H1 (cell line): ENCODE measurements around the gene CYP27B1. TPM values are rescaled to one million over a fixed set of nuclear protein-coding genes. Genes with fewer than 3 reads are reported as not detected.

Source experiments
- CTCF ChIA-PET: fragments of 300-600 bp; sonication (Branson Sonifier 250); formaldehyde crosslinking; loops from one replicate; lab custom pipeline; 2021; ENCODE audit not compliant: partially characterized antibody; lab: Charles Lee
- POLR2A ChIA-PET: fragments of 300-600 bp; sonication (Branson Sonifier 250); formaldehyde crosslinking; loops from one replicate; lab custom pipeline; 2021; ENCODE audit warnings: inconsistent platforms; ENCODE audit not compliant: partially characterized antibody; lab: Charles Lee
- DNase-seq, 2 experiments: peaks; one replicate each; pipeline versions ENCODE4 v3.0.0 to v3.0.0-alpha.2; 2010 to 2022; ENCODE audit warnings: low spot score in 2 of 2, low read depth in 1 of 2, mixed read lengths in 1 of 2
- FAIRE-seq: peaks from 2 replicates; lab custom pipeline; 2011; peaks lifted over from hg19 to GRCh38; lab: Jason Lieb, UNC
- H2AFZ ChIP-seq: 2 replicates; pipeline ENCODE4 v1.8.1; 2012; ENCODE audit warnings: low read length, inconsistent platforms
- H2AK5ac ChIP-seq: 2 replicates; pipeline ENCODE4 v1.6.1; 2013; ENCODE audit warnings: low read depth, low read length
- H2BK120ac ChIP-seq: replicated peaks from 2 replicates; pipeline ENCODE3; 2013; ENCODE audit warnings: low read depth, low read length, inconsistent platforms
- H2BK12ac ChIP-seq: 2 replicates; pipeline ENCODE4 v1.6.1; 2013; ENCODE audit warnings: low read depth, low read length
- H2BK15ac ChIP-seq: 2 replicates; pipeline ENCODE4 v1.6.1; 2013; ENCODE audit warnings: low read length
- H2BK20ac ChIP-seq: 2 replicates; pipeline ENCODE4 v1.6.1; 2013; ENCODE audit warnings: low read length
- H2BK5ac ChIP-seq: 2 replicates; pipeline ENCODE4 v1.6.1; 2013; ENCODE audit warnings: low read depth, low read length
- H3K14ac ChIP-seq: 2 replicates; pipeline ENCODE4 v1.6.1; 2013; ENCODE audit warnings: inconsistent platforms; ENCODE audit not compliant: insufficient read length
- H3K18ac ChIP-seq: 2 replicates; pipeline ENCODE4 v1.6.1; 2013; ENCODE audit warnings: low read length; ENCODE audit errors: extremely low read depth
- H3K23ac ChIP-seq: 2 replicates; pipeline ENCODE4 v1.6.1; 2013; ENCODE audit warnings: inconsistent platforms; ENCODE audit not compliant: insufficient read length
- H3K23me2 ChIP-seq: 2 replicates; pipeline ENCODE4 v1.6.1; 2013; ENCODE audit warnings: low read depth, low read length
- H3K27ac ChIP-seq: 2 replicates; pipeline ENCODE4 v1.6.1; 2011; ENCODE audit warnings: low read depth, low read length, inconsistent platforms
- H3K27me3 ChIP-seq, 4 experiments: replicated peaks in 1 of 4; 1 replicate in 1 of 4; 2 replicates in 3 of 4; pipeline versions ENCODE4 v1.6.1 to v1.8.1; 2011 to 2013; ENCODE audit warnings: low read length in 3 of 4, mild to moderate bottlenecking in 3 of 4, inconsistent platforms in 2 of 4, mixed read lengths in 2 of 4, moderate library complexity in 1 of 4; ENCODE audit not compliant: control insufficient read depth in 3 of 4, insufficient read depth in 3 of 4; ENCODE audit errors: extremely low read depth in 1 of 4
- H3K36me3 ChIP-seq, 4 experiments: 2 replicates each; pipeline versions ENCODE4 v1.6.1 to v1.8.1; 2011 to 2013; ENCODE audit warnings: mild to moderate bottlenecking in 4 of 4, low read length in 3 of 4, moderate library complexity in 2 of 4, control low read depth in 1 of 4, inconsistent platforms in 1 of 4; ENCODE audit not compliant: insufficient read depth in 4 of 4, control insufficient read depth in 2 of 4
- H3K4ac ChIP-seq: replicated peaks from 2 replicates; pipeline ENCODE3; 2013; ENCODE audit warnings: low read length, low read depth, mixed read lengths, inconsistent platforms; ENCODE audit not compliant: insufficient read length
- H3K4me1 ChIP-seq, 4 experiments: replicated peaks in 1 of 4; 1 replicate in 1 of 4; 2 replicates in 3 of 4; pipeline versions ENCODE4 v1.6.1 to v1.8.1; 2011 to 2013; ENCODE audit warnings: low read length in 3 of 4, inconsistent platforms in 2 of 4, mixed read lengths in 1 of 4; ENCODE audit not compliant: insufficient read depth in 4 of 4, control insufficient read depth in 3 of 4
- H3K4me2 ChIP-seq, 2 experiments: 2 replicates each; pipeline versions ENCODE4 v1.6.1 to v1.8.1; 2011 to 2013; ENCODE audit warnings: low read depth in 2 of 2, low read length in 2 of 2, control low read depth in 1 of 2, inconsistent platforms in 1 of 2, mild to moderate bottlenecking in 1 of 2; ENCODE audit not compliant: insufficient read depth in 1 of 2
- H3K4me3 ChIP-seq, 4 experiments: fragments of 200-600, 300-600 bp in 1 of 4; sonication (generic), shearing (Covaris generic), sonication (Bioruptor Twin) in 1 of 4; 2 replicates each; pipeline versions ENCODE4 v1.5.1 to v1.8.1; 2011 to 2016; ENCODE audit warnings: low read length in 4 of 4, low read depth in 3 of 4, control low read depth in 2 of 4, inconsistent platforms in 2 of 4, mild to moderate bottlenecking in 2 of 4, mixed read lengths in 1 of 4, moderate library complexity in 1 of 4; ENCODE audit not compliant: insufficient read depth in 2 of 4; ENCODE audit errors: extremely low read depth in 1 of 4
- H3K56ac ChIP-seq: replicated peaks from 2 replicates; pipeline ENCODE3; 2013; ENCODE audit warnings: low read depth, mild to moderate bottlenecking, mixed read lengths, low read length, inconsistent platforms; ENCODE audit not compliant: insufficient read length
- H3K79me1 ChIP-seq: 2 replicates; pipeline ENCODE4 v1.6.1; 2013; ENCODE audit warnings: low read depth, low read length, control low read depth
- H3K79me2 ChIP-seq, 2 experiments: 2 replicates each; pipeline versions ENCODE4 v1.6.1 to v1.8.1; 2012 to 2013; ENCODE audit warnings: low read length in 2 of 2, mild to moderate bottlenecking in 2 of 2, inconsistent platforms in 1 of 2; ENCODE audit not compliant: insufficient read depth in 2 of 2, control insufficient read depth in 1 of 2
- H3K9ac ChIP-seq, 4 experiments: replicated peaks in 1 of 4; 1 replicate in 1 of 4; 2 replicates in 3 of 4; pipeline versions ENCODE4 v1.6.1 to v1.8.1; 2011 to 2013; ENCODE audit warnings: low read depth in 3 of 4, low read length in 3 of 4, control low read depth in 2 of 4, mild to moderate bottlenecking in 2 of 4, moderate library complexity in 2 of 4, inconsistent platforms in 1 of 4; ENCODE audit errors: extremely low read depth in 1 of 4
- H3K9me3 ChIP-seq, 2 experiments: 2 replicates each; pipeline versions ENCODE4 v1.6.1 to v1.8.1; 2012 to 2013; ENCODE audit warnings: mild to moderate bottlenecking in 2 of 2, moderate library complexity in 2 of 2, control low read depth in 1 of 2, inconsistent platforms in 1 of 2, low read depth in 1 of 2, low read length in 1 of 2, mixed read lengths in 1 of 2; ENCODE audit not compliant: insufficient read depth in 2 of 2
- H4K20me1 ChIP-seq, 2 experiments: replicated peaks in 1 of 2; 2 replicates each; pipeline versions ENCODE3 to v1.8.1; 2011 to 2013; ENCODE audit warnings: inconsistent platforms in 2 of 2, low read length in 2 of 2, mild to moderate bottlenecking in 1 of 2; ENCODE audit not compliant: insufficient read depth in 2 of 2, control insufficient read depth in 1 of 2
- H4K5ac ChIP-seq: 2 replicates; pipeline ENCODE4 v1.6.1; 2013; ENCODE audit warnings: low read length, low read depth, mixed read lengths, inconsistent platforms; ENCODE audit not compliant: insufficient read length
- H4K8ac ChIP-seq: 2 replicates; pipeline ENCODE4 v1.8.0; 2013; ENCODE audit warnings: mild to moderate bottlenecking, moderate library complexity, low read length, inconsistent platforms; ENCODE audit not compliant: insufficient read depth; ENCODE audit errors: extremely low read depth
- H4K91ac ChIP-seq: replicated peaks from 2 replicates; pipeline ENCODE3; 2013; ENCODE audit warnings: low read length, mixed read lengths, inconsistent platforms; ENCODE audit not compliant: insufficient read length
- BCL11A ChIP-seq, 2 experiments: IDR thresholded peaks; one replicate each; pipeline ENCODE4 v1.6.1; 2011; ENCODE audit warnings: low read depth in 2 of 2, low read length in 2 of 2, mild to moderate bottlenecking in 2 of 2
- BRCA1 ChIP-seq: IDR thresholded peaks from 2 replicates; pipeline ENCODE4 v1.6.1; 2012; ENCODE audit warnings: low read depth, low read length, improper control_type of control experiment
- CBX5 ChIP-seq: fragments of 300-800, 300-1000 bp; sonication (generic); IDR thresholded peaks from 2 replicates; pipeline ENCODE4 v1.7.1; 2016; ENCODE audit warnings: antibody characterized with exemption, low read length, low read depth
- CHD2 ChIP-seq: IDR thresholded peaks from 2 replicates; pipeline ENCODE4 v1.6.1; 2012; ENCODE audit warnings: low read length, improper control_type of control experiment
- CREB1 ChIP-seq: IDR thresholded peaks from 2 replicates; pipeline ENCODE4 v1.6.1; 2012; ENCODE audit warnings: inconsistent platforms
- EGR1 ChIP-seq: IDR thresholded peaks from 2 replicates; pipeline ENCODE4 v1.6.1; 2011; ENCODE audit warnings: low read depth, low read length, borderline replicate concordance
- POU5F1 ChIP-seq: IDR thresholded peaks from 2 replicates; pipeline ENCODE4 v1.6.1; 2011; ENCODE audit warnings: low read depth, mild to moderate bottlenecking, low read length, moderate library complexity
- SIN3A ChIP-seq, 2 experiments: IDR thresholded peaks in 1 of 2; conservative IDR thresholded peaks in 1 of 2; 2 replicates each; pipeline ENCODE4 v1.6.1; 2011 to 2012; ENCODE audit warnings: low read length in 2 of 2, improper control_type of control experiment in 1 of 2, low read depth in 1 of 2, mild to moderate bottlenecking in 1 of 2
- SP4 ChIP-seq: IDR thresholded peaks from 2 replicates; pipeline ENCODE4 v1.6.1; 2012; ENCODE audit warnings: low read length, inconsistent platforms
- TAF7 ChIP-seq: optimal IDR thresholded peaks from 2 replicates; pipeline ENCODE3; 2011; ENCODE audit warnings: low read depth, mild to moderate bottlenecking, inconsistent platforms, low read length, moderate library complexity, borderline replicate concordance
- YY1 ChIP-seq: IDR thresholded peaks from 2 replicates; pipeline ENCODE4 v1.6.1; 2011; ENCODE audit warnings: low read depth, mild to moderate bottlenecking, low read length
- ZNF274 ChIP-seq: IDR thresholded peaks from 2 replicates; pipeline ENCODE4 v1.7.0; 2012; ENCODE audit warnings: low read length, borderline replicate concordance; ENCODE audit errors: extremely low read depth
- WGBS, 2 experiments: shearing (Covaris generic) in 1 of 2; methylation state at CpG; one replicate each; pipeline versions ENCODE4 v1.1.6 to v1.1.7; 2013 to 2015; ENCODE audit warnings: low lambda C conversion rate in 2 of 2, mixed read lengths in 2 of 2, inconsistent platforms in 1 of 2, low coverage in 1 of 2, missing lambda C conversion rate in 1 of 2; ENCODE audit not compliant: insufficient replicate concordance in 2 of 2, insufficient coverage in 1 of 2, insufficient read length in 1 of 2; ENCODE audit errors: extremely low coverage in 1 of 2, missing lambda C conversion rate in 1 of 2; 5-methylcytosine and 5-hydroxymethylcytosine counted together
- polyA plus RNA-seq, 7 experiments: library from polyadenylated mRNA; depleted of rRNA in 3 of 7; stranded (reverse) in 5 of 7; unstranded in 2 of 7; fragments of >200 nt in 5 of 7; fragments of 200-250 nt in 2 of 7; gene quantifications; 1 replicate in 5 of 7; 2 replicates in 1 of 7; 4 replicates in 1 of 7; pipeline versions ENCODE4 v1.2.1 to v1.2.3, GENCODE V29; 2011 to 2013; ENCODE audit warnings: missing spikeins in 2 of 7, mixed read lengths in 2 of 7
- total RNA-seq: library from RNA; stranded (reverse); fragmentation: NEBNext Ultra II Directional; extraction: Animal tissue kit (Norgen Biotek cat#: 25700); gene quantifications from 2 replicates; pipeline ENCODE4 v1.2.1, GENCODE V29; 2021
- TF ChIP-seq, protein P1 (sequence below): IDR thresholded peaks from 2 replicates; pipeline ENCODE4 v1.6.1; 2012; ENCODE audit warnings: inconsistent platforms

CYP27B1 gene
- total and polyA plus RNA-seq, 2 of the 8 experiments (the other 6 are each of a cell fraction or from before 2014, with no cell fraction given), result 2.9 to 3.3 TPM

DNA sequence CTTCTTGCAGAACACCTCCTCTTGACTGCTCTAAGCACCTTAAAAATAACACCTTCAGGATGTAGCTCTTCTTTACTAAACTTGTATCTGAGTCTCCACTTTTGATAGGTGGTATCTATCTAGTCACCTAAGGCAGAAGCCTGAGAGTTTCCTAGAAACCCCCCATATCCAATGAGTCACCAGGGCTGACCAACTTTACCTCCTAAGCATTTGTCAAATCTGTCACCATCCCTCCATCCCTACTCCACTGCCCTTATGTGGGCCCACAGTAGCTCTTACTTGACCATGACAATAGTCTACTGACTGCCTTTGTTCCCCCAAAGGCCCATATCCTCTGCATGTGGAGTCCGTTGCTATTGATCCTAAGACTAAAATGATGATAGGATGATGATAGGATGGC lies 35.7 kb upstream of the CYP27B1 start:
- no peak overlapping the region for H2AFZ ChIP-seq
- H2AK5ac ChIP-seq, result no peak overlapping the region
- ChIA-PET POLR2A (interaction anchor here (0.9 to 8.0 kb wide), 7 partner anchors 15 to 42 kb away, joined by 3 to 71 read pairs (median 4); partner anchors contain the start of genes AVIL, CYP27B1, EEF1AKMT3 and METTL1), CTCF (interaction anchor here (0.6 to 6.9 kb wide), 32 partner anchors 12 to 1646 kb away, joined by 3 to 146 read pairs (median 6); partner anchors contain the start of genes AVIL, CYP27B1 and TSFM)
- no peaks in the 10 kb centered on the region for H4K20me1 ChIP-seq
- no peak overlapping the region for H3K56ac ChIP-seq
- H4K8ac ChIP-seq, result no peak overlapping the region
- no peak overlapping the region for H2BK120ac ChIP-seq
- no peak overlapping the region for H3K4ac ChIP-seq
- no peak overlapping the region for H3K23ac ChIP-seq
- H3K4me1 ChIP-seq, result peaks cover 0 to 2% (median under 1%) of the 10 kb centered on the region in 4 experiments; a peak in 1 of 7 replicates
- no peak overlapping the region for H2BK5ac ChIP-seq
- no peaks in the 10 kb centered on the region for H3K23me2 ChIP-seq
- H3K14ac ChIP-seq, result no peak overlapping the region
- H4K5ac ChIP-seq, result no peak overlapping the region
- H3K79me2 ChIP-seq, result no peaks in the 10 kb centered on the region
- no peaks in the 10 kb centered on the region; the same call in 1 of the 2 replicates for H3K79me1 ChIP-seq
- H3K9me3 ChIP-seq, result no peaks in the 10 kb centered on the region
- H3K4me2 ChIP-seq, result no peak overlapping the region
- no peak overlapping the region for H2BK15ac ChIP-seq
- no peak overlapping the region for H2BK20ac ChIP-seq
- H3K27me3 ChIP-seq, result no peaks in the 10 kb centered on the region
- peaks cover 0 to 2% (median under 1%) of the 10 kb centered on the region in 4 experiments; a peak in 4 of 8 replicates for H3K36me3 ChIP-seq
- no peak overlapping the region for H3K27ac ChIP-seq
- TF ChIP-seq BRCA1, result no peak
- no peak for TF ChIP-seq BCL11A (IDR thresholded peaks at IDR 0.05; ENCODE audit: low read depth in 2 of 2, low read length in 2 of 2)
- no peak for TF ChIP-seq CHD2
- no peak for TF ChIP-seq SIN3A (conservative IDR thresholded peaks at IDR 0.05 in 1 of 2, IDR thresholded peaks at IDR 0.05 in 1 of 2; ENCODE audit: low read depth in 1 of 2, low read length in 2 of 2)
- no peak for TF ChIP-seq YY1
- TF ChIP-seq, protein P1, sequence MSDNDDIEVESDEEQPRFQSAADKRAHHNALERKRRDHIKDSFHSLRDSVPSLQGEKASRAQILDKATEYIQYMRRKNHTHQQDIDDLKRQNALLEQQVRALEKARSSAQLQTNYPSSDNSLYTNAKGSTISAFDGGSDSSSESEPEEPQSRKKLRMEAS, result no peak
- no peak for TF ChIP-seq EGR1
- TF ChIP-seq POU5F1, result no peak
- TF ChIP-seq TAF7, result no peak
- TF ChIP-seq SP4, result no peak
- no peak for TF ChIP-seq ZNF274
- TF ChIP-seq CREB1, result no peak
- TF ChIP-seq CBX5, result no peak
- no peak for DNase-seq
- H3K9ac ChIP-seq, result no peak overlapping the region
- no peak overlapping the region for H2BK12ac ChIP-seq
- H3K18ac ChIP-seq, result no peak overlapping the region
- H4K91ac ChIP-seq, result no peak overlapping the region
- 73% methylated on average over 1 of the region's 1 CpG; no CpG with 5 or more reads in 1 of the 2 experiments for WGBS, 2 experiments
- FAIRE-seq, result no peak
- no peak overlapping the region for H3K4me3 ChIP-seq
